Activated CD4-positive, alpha-beta T cell treated with anti-CD3 and anti-CD28 coated beads, Interleukin-2, amount 50 U/mL, for 4 hours (primary cell): ENCODE measurements around the gene PCED1B.

Experiments used
- DNase-seq, 2 experiments: peaks; one replicate each; pipeline ENCODE4 v3.0.0-alpha.2; 2020

The PCED1B gene

GRCh38 chr12:47280543-47281300, 201.3 kb downstream of the PCED1B start:
- no peak for DNase-seq

- DNase-seq = no peak
Observed at GRCh38 chr12:47281667-47282171, 202.3 kb downstream of the PCED1B start.

- DNase-seq = no peak
Observed at GRCh38 chr12:47282206-47282605, 202.8 kb downstream of the PCED1B start.
